ENCODE data around the gene ZNF660.
"Not testable (repeated sequence)": the region's sequence is repeated elsewhere in the genome, so short reads cannot be mapped to it uniquely, and the experiment has no call there.

The ZNF660 gene
- total RNA-seq = 0 to 0.07 reads per million in 2 donors

DNA sequence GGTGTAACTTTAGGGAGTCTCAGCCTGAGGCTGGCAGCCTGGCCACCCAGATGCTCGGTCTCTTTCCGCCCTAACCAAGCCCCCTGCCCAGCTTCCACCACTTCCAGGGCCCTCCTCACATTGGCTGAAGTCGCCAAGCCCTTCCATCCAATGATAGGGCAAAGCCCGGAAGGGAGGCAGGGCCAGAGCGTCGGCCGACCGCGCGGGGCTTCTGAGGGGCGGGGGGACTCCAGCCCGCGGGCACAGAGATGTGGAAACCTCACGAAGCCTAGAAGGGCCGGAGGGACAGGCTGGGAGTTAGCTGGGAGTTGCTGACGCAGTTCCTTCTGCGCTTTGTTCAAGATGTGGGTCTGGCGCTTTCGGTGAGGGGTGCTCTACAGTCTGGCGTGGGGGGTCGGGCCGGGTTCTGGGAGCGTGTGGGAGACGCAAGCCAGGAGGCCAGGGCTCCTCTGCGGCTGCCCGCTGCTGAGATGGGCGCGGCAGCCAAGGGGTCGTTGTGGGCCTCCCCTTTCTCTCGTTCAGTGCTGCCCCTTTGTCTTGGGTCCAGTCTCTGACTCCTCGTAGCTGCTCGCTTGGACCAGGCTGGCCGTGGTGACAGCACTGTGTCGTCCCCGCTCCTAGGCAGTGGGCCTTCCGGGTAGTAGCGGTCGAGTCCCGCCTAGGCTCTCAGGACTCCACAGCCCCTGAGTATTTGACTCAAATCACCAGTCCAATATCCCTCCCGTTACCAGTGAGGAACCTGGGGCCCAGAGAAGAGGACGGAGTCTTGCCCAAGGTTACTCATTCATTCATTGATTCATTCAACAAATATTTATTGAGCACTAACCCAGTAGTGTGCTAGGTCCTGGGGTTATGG lies at the start of gene ZNF660:
TSS of gene ZNF660 (plus strand) at position 319 of the 856 bp plus-strand sequence. CDS start 9,230 bp downstream, outside the sequence.
- DNase-seq = no peak

DNA sequence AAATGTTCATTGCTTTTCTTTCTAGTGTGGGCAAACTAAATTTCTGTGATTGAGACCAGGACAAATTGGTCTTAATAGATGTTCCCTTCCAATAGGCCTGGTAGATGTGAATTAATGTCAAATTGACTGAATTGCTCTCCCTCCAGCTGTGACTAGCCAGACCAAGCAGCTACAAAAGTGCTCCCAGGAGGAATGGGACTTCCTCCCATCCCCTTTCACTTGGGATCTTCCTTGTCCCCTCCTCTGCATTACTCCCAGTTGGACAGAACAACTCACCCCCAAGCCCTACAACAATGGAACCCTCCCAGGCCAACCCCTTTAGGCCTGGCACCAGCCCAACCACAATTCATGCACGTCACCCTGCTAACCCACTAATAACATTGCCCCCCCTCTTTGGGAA lies 49.4 kb upstream of the ZNF660 start:
- DNase-seq = no peak

DNA sequence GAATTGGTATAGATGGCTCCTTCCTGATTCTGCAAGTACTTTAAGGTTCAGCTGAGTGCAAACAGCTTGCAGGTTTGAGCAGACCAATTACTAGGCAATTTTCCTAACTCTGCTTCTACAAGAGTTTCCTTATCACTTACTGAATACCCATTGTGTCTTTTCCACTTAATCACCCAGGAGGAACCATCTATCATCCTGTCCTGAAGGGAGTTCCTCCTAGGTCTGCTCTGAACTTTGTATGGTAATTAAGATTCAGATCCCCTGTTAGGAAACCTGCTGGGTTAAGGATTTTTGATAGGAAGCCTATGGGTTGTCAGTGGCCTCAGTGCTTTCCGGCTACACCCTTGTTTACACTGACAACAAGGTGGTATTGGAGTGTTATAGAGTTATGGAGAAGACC lies 40.0 kb upstream of the ZNF660 start:
- DNase-seq = not testable (repeated sequence)

GRCh38 chr3:44554626-44555592 lies 29.9 kb upstream of the ZNF660 start, which contains the start of gene ZKSCAN7:
TSS of gene ZKSCAN7 (plus strand) at chr3:44555193. CDS start at chr3:44557048, 1,855 bp downstream.
- peak in 4 of 5 experiments; percentile 12 to 62 (median 16) for DNase-seq

DNA sequence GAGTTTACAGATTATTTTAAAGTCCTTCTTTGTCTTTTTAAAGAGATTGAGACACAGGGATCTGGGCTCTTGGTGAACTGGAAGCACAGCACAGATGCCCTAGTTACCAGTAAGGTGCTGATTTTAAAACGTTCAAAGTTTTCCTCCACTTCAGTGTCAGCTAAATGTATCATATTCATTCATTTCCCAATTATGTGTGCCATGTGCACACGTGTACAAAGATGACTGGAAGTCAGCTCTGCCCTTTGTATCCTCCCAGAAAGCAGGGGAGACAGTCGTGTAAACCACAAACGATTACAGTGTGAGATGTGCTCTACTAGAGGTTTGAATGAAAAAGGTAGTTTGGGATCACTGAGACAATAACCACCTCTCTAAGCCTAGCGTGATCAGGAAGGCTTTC lies 29.0 kb upstream of the ZNF660 start:
- DNase-seq = peak in 1 of 5 experiments; percentile 7

DNA sequence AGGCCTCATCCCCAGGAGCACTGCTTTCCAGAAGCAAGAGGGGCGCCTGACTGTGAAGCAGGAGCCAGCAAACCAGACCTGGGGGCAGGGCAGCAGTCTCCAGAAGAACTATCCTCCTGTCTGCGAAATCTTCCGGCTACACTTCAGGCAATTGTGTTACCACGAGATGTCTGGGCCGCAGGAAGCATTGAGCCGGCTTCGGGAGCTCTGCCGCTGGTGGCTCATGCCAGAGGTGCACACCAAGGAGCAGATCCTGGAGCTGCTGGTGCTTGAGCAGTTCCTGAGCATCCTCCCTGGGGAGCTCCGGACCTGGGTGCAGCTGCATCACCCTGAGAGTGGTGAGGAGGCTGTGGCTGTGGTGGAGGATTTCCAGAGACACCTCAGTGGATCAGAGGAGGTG lies 27.7 kb upstream of the ZNF660 start:
- DNase-seq = no peak

DNA sequence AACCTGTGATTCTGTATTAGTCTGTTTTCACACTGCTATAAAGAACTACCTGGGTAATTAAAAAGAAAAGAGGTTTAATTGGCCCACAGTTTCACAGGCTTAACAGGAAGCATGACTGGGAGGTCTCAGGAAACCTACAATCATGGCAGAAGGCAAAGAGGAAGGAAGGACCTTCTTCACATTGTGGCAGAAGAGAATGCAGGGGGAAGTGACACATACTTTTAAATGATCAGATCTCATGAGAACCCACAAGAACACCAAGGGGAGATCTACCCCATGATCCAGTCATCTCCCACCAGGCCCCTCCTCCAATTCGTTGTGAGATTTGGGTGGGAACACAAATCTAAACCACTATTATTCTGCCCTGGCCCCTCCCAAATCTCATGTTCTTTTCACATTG lies 23.7 kb upstream of the ZNF660 start:
- no peak for DNase-seq

DNA sequence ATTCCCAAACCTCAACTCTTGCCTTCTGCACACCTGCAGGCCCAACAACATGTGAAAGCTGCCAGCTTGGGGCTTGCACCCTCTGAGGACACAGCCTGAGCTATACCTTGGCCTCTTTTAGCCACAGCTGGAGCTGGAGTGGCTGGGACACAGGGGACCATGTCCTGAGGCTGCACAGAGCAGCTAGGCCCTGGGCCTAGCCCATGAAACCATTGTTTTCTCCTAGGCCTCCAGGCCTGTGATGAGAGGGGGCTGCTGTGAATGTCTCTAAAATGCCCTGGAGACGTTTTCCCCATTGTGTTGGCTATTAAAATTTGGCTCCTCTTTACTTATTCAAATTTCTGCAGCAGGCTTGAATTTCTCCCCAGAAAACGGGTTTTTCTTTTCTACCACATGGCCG lies 22.6 kb upstream of the ZNF660 start:
- DNase-seq = no peak

DNA sequence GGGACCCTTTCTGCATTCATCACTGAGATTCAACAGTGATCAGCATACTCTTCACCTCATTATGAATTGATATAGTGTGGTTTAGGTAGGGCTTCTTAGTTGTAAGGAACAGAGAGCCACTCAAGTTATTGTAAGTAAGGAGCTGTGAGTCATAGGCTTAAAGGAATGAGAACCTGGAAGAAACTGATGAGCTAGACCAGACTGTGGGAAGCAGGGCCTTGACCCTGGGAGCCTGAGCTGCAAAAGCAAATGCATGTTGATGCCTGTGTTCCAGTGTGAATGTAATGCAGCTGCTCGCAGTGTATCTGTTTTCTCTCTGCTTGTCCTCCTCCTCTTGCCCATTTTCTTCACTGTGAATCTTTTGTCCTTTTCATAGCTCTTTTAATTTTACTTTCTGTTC lies 16.2 kb upstream of the ZNF660 start:
- no peak for DNase-seq

DNA sequence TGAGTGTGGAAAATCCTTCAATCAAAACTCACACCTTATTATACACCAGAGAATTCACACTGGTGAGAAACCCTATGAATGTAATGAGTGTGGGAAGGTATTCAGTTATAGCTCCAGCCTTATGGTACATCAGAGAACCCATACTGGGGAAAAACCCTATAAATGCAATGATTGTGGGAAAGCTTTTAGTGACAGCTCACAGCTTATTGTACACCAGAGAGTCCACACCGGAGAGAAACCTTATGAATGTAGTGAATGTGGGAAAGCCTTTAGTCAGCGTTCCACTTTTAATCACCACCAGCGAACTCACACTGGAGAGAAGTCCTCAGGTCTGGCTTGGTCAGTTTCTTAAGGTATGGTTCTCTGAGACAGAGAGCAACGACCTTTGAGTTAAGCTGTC lies 13.7 kb upstream of the ZNF660 start:
- no peak for DNase-seq

- DNase-seq = no peak
Observed at GRCh38 chr3:44576613-44577012, 8.2 kb upstream of the ZNF660 start.

GRCh38 chr3:44577354-44577952 lies 7.3 kb upstream of the ZNF660 start:
- not testable (repeated sequence) for DNase-seq

- not testable (repeated sequence) for DNase-seq
Observed at GRCh38 chr3:44578316-44578715, 6.4 kb upstream of the ZNF660 start.

GRCh38 chr3:44578924-44579515 lies 5.7 kb upstream of the ZNF660 start:
- not testable (repeated sequence) for DNase-seq

DNA sequence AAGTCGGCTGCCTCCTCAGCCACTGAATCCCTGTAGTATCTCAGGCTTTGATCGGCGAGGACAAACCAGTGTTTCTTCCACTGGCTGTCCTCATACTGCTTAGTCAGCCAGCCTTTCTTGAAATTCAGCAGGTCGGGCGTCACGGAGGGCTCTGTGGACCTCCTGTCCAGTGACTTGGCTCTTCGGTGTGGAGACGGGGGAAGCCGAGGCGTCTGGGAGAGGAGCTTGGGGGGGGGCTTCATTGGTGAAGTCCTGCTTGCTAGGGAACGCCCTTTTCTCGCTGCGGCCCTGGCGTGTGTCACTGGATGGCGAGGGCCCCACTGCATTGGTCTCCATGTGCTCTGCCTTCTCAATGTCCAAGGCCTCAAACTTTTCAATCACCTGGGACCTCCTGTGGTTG lies 5.0 kb upstream of the ZNF660 start:
- not testable (repeated sequence) for DNase-seq

- not testable (repeated sequence) for DNase-seq
Observed at GRCh38 chr3:44580971-44581370, 3.8 kb upstream of the ZNF660 start.

- no peak for DNase-seq
Observed at GRCh38 chr3:44596621-44597020, 11.9 kb downstream of the ZNF660 start.

GRCh38 chr3:44601749-44602148 lies 17.0 kb downstream of the ZNF660 start:
- DNase-seq = no peak

DNA sequence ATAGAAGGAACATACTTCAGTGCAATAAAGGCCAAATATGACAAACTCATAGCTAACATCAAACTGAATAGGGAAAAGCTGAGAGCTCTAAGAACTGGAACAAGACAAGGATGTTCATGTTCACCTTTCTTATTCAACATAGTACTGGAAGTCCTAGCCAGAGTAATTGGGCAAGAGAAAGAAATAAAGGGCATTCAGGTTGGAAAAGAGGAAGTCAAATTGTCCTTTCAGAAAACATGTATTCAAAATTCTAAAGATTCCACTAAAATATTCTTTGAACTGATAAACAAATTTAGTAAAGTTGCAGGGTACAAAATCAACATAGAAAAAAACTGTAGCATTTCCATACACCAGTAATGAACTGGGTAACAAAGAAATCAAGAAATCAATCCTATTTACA lies 27.9 kb downstream of the ZNF660 start:
- DNase-seq = no peak

- peak in 4 of 5 experiments; percentile 16 to 79 (median 24) for DNase-seq
Observed at GRCh38 chr3:44624749-44625480, 40.2 kb downstream of the ZNF660 start, which contains the start of gene ZNF197. TSS of gene ZNF197 (plus strand) at chr3:44625036. CDS start at chr3:44629155, 4,119 bp downstream.

GRCh38 chr3:44628716-44629115 lies 44.0 kb downstream of the ZNF660 start:
- no peak for DNase-seq

Data from T-helper 2 cell (primary cell).